GM18873 (cell line): Measurements from ENCODE around the gene PNMT.
"Not testable (repeated sequence)": the region's sequence is repeated elsewhere in the genome, so short reads cannot be mapped to it uniquely, and the experiment has no call there.

Source experiments
- ATAC-seq: cut with Tn5 transposase; IDR thresholded peaks from one replicate; pipeline ENCODE4 v1.9.1; 2021; ENCODE audit warnings: mild to moderate bottlenecking, moderate library complexity, moderate number of reproducible peaks; ENCODE audit not compliant: unreplicated experiment, low FRiP score

Gene PNMT

GRCh38 chr17:39704821-39705551 is 36.7 kb downstream of the PNMT start:
- ATAC-seq: no peak

GRCh38 chr17:39705786-39706348 is 37.6 kb downstream of the PNMT start:
- no peak for ATAC-seq

DNA sequence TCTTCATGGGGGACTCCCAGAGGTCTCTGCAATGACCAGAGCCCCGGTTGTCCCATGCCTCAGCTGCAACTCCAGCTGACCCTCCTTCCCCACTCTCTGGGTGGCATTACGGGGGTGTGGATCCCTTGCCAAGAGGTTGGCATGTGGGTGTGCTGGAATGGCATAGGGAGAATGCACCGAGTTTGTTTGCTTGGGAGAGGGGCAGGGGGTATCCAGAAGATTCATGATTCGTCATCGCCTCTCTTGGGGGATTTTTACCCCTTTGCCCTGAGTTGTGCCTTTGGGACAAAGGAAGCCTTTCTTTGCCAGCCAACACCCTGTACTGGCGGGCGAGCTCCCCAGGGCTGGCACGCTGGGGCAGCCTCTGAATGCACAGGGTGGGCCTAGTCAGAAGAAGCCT is 38.1 kb downstream of the PNMT start:
- no peak for ATAC-seq

- no peak for ATAC-seq
Measured at GRCh38 chr17:39706921-39707337, 38.7 kb downstream of the PNMT start.

GRCh38 chr17:39709319-39709997 is 41.2 kb downstream of the PNMT start:
- ATAC-seq: no peak

- no peak for ATAC-seq
Measured at GRCh38 chr17:39709998-39710964, 42.0 kb downstream of the PNMT start.

GRCh38 chr17:39711071-39711470 is 42.8 kb downstream of the PNMT start:
- not testable (repeated sequence) for ATAC-seq

- no peak for ATAC-seq
Measured at GRCh38 chr17:39711851-39712250, 43.6 kb downstream of the PNMT start.

DNA sequence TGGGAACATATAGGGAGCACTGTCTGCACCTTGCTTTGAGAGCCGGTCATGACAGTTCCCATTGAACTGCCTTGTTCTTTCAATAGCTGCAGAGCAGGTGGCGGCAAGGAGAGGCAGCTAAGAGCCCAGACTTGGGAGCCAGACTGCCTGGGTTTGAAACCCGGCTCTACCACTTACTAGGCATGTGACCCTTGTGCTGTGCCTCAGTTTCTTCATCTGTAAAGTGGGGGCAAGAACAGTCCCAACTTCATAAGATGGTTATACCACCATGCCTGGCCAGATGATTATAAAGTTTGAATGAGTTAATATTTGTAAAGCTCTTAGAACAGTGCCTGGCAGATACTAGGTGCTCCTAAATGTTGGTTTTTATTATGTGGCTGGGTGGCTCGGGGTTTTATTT is 46.0 kb downstream of the PNMT start:
- ATAC-seq: no peak

DNA sequence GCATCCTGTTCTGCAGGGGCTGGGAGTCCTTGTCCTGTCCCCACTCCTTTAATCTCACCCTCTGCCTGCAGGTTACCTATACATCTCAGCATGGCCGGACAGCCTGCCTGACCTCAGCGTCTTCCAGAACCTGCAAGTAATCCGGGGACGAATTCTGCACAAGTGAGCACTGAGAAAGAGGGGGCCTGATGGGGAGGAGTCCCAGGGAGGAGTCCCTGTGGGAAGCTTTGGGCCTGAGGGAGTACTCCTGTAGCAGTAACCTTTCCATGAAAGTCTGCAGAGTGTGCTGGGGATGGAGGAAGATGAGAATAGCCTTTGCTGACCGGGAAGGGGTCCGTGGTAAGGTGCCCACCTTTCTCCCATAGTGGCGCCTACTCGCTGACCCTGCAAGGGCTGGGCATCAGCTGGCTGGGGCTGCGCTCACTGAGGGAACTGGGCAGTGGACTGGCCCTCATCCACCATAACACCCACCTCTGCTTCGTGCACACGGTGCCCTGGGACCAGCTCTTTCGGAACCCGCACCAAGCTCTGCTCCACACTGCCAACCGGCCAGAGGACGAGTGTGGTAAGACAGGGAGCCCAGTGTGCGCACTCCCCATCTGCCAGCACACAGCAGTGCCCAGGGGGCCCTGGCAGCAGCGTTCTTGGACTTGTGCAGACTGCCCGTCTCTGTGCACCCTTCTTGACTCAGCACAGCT is 47.3 kb downstream of the PNMT start:
- no peak for ATAC-seq

DNA sequence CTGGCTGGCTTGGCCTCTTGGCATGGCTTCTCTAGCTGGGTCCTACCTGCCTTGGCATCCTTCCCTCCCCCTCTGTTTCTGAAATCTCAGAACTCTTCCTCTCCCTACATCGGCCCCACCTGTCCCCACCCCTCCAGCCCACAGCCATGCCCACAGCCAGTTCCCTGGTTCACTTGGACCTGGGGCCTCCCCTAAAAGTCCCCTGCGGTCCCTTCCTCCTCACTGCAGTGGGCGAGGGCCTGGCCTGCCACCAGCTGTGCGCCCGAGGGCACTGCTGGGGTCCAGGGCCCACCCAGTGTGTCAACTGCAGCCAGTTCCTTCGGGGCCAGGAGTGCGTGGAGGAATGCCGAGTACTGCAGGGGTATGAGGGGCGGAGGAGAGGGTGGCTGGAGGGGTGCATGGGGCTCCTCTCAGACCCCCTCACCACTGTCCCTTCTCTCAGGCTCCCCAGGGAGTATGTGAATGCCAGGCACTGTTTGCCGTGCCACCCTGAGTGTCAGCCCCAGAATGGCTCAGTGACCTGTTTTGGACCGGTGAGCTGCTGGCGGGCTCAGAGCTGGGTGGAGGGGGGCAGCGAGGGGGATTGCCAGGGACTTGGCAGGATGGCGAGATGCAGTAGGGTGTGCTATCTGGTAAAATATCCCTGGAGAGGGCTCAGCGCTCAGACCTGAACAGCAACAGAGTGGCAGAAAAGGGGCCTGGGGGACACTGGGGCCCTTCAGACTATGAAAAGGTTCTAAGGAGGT is 48.0 kb downstream of the PNMT start:
- no peak for ATAC-seq

DNA sequence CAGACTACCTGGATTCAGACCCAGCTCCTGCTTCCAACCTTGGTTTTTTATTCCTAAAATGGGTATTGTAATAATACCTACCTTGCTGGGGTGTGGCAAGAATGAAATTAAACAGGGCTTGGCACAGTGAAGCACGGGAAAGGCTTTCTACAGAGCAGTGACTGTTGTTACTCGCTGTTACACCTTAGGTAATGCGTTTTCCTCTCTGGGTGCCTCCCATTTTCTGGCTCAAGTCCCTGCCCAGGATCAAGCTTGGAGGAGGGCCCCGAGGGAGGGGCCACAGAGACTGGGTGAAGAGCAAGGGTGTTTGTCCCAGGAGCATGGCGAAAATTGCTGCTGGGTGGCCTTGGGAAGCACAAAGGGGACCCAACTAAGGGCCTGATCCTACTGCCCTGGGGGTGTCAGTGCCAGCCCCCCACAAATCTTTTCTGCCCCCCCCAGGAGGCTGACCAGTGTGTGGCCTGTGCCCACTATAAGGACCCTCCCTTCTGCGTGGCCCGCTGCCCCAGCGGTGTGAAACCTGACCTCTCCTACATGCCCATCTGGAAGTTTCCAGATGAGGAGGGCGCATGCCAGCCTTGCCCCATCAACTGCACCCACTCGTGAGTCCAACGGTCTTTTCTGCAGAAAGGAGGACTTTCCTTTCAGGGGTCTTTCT is 48.8 kb downstream of the PNMT start:
- no peak for ATAC-seq

DNA sequence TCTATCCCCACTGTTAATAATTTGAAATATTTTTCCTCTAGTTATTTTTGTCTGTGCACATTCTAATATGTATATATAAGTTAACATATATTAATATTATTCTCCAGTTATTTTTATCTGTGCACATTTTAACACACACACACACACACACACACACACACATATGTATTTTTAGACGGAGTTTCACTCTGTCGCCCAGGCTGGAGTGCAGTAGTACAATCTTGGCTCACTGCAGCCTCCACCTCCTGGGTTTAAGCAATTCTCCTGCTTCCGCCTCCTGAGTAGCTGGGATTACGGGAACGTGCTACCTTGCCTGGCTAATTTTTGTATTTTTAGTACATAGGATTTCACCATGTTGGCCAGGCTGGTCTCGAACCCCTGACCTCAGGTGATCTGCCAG is 49.4 kb downstream of the PNMT start:
- ATAC-seq: no peak

DNA sequence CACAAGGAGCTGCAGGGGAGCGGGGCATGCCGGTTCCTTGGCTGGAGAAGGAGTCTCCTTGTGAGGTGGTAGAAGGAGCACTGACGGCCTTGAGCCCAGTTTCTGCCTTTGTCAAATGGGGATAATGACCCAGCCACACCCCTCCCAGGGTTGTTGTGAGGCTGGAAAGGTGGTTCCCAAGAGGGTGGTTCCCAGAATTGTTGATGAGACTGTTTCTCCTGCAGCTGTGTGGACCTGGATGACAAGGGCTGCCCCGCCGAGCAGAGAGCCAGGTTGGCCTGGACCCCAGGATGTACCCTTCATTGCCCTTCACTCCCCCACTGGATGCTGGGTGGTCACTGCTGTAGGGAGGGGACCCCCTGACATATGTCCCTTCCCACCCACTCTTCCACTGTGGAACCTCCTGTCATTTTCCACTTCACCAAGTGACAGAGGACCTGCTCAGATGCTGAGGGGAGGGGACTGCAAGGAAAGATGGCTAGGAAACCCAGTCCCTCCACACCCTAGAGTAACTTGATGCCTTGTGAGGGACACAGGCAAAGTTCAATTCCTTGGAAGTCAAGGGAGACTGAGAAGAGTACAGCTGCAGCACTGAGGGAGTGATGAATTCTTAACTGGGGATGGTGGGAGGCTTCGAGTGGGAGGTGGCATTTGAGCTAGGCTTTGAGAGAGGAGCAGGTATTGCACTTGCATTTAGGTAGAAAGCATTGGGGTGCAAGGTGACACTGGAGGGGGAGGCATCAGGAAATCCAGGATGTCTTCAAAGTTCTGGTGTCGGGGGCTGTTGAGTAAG is 51.5 kb downstream of the PNMT start:
- no peak for ATAC-seq
